D341Med (cell line): Measurements from ENCODE around the gene TNIP1.

Source experiments
- DNase-seq: peaks from one replicate; pipeline ENCODE4 v3.0.0; 2012; ENCODE audit warnings: low spot score

The TNIP1 gene

GRCh38 chr5:151083081-151083676 lies 2.3 kb upstream of the TNIP1 start:
- no peak for DNase-seq

- DNase-seq = peak; percentile 57
Observed at GRCh38 chr5:151082282-151082902, 1.6 kb upstream of the TNIP1 start.

- DNase-seq = no peak
Observed at GRCh38 chr5:151081431-151082281, 822 bp upstream of the TNIP1 start.

- DNase-seq = no peak
Observed at GRCh38 chr5:151079838-151080612, 809 bp downstream of the TNIP1 start.

- no peak for DNase-seq
Observed at GRCh38 chr5:151078490-151079262, 2.2 kb downstream of the TNIP1 start.

GRCh38 chr5:151077967-151078366 lies 2.9 kb downstream of the TNIP1 start:
- DNase-seq = no peak

GRCh38 chr5:151077419-151077818 lies 3.4 kb downstream of the TNIP1 start:
- no peak for DNase-seq

- no peak for DNase-seq
Observed at GRCh38 chr5:151076616-151077015, 4.2 kb downstream of the TNIP1 start.

GRCh38 chr5:151075698-151076331 lies 5.0 kb downstream of the TNIP1 start:
- DNase-seq = no peak

- no peak for DNase-seq
Observed at GRCh38 chr5:151074557-151074956, 6.3 kb downstream of the TNIP1 start.

- DNase-seq = no peak
Observed at GRCh38 chr5:151073280-151073679, 7.6 kb downstream of the TNIP1 start.

GRCh38 chr5:151072630-151073025 lies 8.2 kb downstream of the TNIP1 start:
- DNase-seq = no peak

GRCh38 chr5:151071848-151072629 lies 8.8 kb downstream of the TNIP1 start:
- DNase-seq = no peak

GRCh38 chr5:151071021-151071420 lies 9.8 kb downstream of the TNIP1 start:
- DNase-seq = no peak

GRCh38 chr5:151070449-151070848 lies 10.4 kb downstream of the TNIP1 start:
- no peak for DNase-seq

GRCh38 chr5:151068433-151069197 lies 12.2 kb downstream of the TNIP1 start:
- DNase-seq = no peak

- DNase-seq = no peak
Observed at GRCh38 chr5:151067632-151068432, 13.0 kb downstream of the TNIP1 start.

- no peak for DNase-seq
Observed at GRCh38 chr5:151066920-151067319, 13.9 kb downstream of the TNIP1 start.

GRCh38 chr5:151065609-151066008 lies 15.2 kb downstream of the TNIP1 start:
- DNase-seq = no peak
